GM21723 (cell line): ENCODE results near the gene CBX5.
A peak's percentile ranks its signal among the peaks of the same experiment; 100 is the strongest.
"Not testable (repeated sequence)": the region's sequence is repeated elsewhere in the genome, so short reads cannot be mapped to it uniquely, and the experiment has no call there.

Experiments
- ATAC-seq: cut with Tn5 transposase; IDR thresholded peaks from one replicate; pipeline ENCODE4 v1.9.1; 2021; ENCODE audit warnings: mild to moderate bottlenecking, moderate library complexity; ENCODE audit not compliant: unreplicated experiment

Gene CBX5

GRCh38 chr12:54272214-54272613, 7.7 kb downstream of the CBX5 start:
- ATAC-seq, result no peak

DNA sequence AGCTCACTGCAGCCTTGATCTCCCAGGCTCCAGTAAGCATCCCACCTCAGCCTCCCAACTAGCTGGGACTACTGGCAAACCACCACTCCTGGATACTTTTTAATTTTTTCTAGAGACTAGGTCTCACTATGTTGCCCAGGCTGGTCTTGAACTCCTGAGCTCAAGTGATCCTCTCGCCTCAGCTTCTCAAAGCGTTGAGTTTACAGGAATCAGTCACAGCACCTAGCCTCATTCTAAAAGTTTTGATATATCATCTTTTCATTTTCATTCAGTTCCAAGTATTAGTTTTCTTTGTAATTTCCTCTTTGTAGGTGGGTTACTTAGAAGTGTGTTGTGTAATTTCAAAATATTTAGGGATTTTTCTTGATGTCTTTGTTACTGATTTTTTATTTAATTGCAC, 9.6 kb downstream of the CBX5 start:
- ATAC-seq, result no peak

DNA sequence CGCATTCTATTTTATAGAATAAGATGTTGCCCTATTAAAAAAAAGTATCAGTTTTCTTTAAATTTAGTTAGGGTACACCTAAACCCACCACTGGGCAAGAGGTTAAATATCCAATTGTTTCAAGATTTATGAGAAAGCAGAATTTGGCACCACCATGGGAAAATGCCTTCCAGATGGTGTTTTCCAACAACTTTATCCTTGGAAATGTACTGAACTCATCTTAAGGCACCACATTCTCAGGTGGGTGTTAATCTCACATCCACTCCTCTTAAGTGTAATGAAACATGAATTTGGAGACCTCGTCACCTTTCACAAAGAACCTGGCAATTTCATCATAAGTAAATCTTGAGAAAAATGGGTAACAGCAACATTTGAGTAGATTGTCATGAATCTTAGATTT, 13.1 kb downstream of the CBX5 start:
- ATAC-seq, result no peak

DNA sequence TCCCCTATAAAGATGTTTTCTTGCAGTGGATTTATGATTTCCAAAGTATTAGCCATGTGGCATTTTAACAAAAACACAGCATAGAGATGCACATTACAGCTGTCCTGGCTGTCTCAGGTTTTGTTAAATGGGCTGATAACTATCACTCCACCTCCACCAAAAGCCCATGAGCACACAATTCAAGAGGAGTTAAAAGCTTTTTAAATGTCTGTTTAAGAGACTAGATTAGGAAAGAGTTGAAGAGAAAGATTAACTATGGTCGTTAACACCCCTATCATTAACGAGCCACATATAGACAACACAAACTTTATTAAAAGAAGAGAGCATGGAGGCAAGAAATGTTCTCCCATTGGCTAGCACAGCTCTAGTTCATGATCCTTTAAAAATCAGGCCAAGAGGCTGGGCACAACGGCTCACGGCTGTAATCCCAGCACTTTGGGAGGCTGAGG, 14.5 kb downstream of the CBX5 start:
- no peak for ATAC-seq

GRCh38 chr12:54262403-54262925, 17.5 kb downstream of the CBX5 start:
- ATAC-seq, result no peak

DNA sequence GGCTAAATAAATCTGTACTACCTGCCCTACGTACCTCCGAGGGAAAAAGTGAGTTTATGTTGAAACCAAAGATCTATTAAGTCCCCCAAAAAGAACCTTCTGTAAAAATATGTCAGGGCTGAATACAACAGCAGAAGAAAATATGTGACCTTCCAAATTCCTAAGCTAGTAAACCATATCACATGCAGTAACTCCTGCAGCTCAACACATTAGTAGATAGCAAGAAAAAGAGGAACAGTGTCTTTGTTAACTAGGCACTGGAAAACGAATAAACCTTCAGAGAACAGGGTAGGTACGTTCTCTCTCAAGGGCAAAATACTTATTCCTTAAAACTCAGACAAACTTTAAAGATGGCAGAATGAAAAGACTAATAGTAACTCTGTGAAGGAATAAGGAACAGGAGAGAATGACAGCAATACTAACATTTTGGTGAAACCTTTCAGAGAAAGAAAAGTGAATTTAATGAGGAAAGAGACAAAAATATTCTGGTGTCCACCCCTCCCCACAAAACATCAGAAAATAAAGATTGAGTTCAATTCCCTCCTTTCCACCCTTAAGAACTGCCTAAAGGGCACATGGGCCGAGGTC, 18.0 kb downstream of the CBX5 start:
- ATAC-seq, result no peak

DNA sequence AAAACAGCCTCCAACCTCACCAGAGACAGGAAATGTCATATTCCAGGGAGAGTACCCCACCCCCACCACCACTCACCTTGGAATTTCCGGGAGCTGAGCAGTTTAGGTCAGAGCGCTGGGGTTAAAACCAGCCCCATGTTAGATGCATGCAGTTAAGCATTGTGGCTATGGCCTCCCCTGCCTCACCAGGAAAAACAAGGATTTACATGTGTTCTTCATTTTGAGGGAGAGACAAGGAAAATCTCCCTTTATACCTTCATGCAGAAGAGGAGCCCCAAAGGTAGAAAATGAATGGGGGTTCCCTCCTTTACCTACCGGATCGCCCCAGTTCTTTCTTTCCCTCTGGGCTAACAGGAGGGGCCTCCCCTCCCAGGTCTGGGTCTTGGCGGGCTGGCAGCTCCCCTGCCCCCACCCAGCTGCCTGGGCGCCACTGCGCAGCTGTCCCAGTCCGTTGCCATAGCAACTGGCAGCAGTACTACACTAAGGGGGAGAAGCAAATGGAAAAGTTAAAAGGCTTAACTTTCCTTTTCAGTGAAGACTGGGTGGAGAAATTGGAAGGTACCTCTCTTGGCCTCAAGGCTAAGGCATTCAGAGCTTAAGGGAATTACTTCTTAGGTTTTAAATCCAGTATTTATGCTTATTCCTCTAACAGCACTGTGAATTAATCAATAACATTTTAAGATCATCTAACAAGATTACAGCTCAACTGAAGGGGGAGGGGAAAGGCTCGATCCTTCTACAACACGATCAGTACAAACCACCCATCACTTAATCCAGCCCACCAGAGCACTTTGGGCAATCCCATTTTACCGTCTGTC, 20.5 kb downstream of the CBX5 start:
- ATAC-seq, result peak; percentile 73

DNA sequence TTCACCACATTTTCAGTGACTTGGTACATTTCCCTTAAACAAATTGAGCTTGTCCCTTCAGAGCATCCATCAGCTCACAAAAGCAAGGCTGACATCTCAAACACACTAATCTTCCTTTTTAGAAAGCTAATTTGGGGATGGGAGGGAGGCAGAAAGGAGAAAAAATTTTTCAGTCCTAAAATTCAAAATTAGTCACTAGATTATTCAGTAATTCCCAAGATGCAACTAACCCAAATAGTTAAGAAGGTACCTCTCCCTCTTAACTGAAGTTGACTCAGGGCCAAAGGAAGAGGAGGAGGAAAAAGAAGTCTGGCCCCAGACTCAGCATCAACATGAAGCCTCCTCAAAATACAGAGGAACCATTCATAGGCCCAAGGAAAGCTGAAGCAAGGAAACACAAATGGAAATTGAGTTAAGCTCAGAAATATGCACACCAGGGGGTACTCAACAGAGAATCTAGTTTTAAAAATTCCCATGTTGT, 21.7 kb downstream of the CBX5 start:
- ATAC-seq, result no peak

GRCh38 chr12:54257332-54257731, 22.6 kb downstream of the CBX5 start:
- ATAC-seq, result no peak

- no peak for ATAC-seq
Observed at GRCh38 chr12:54253240-54253639, 26.7 kb downstream of the CBX5 start.

- no peak for ATAC-seq
Observed at GRCh38 chr12:54251667-54252284, 28.1 kb downstream of the CBX5 start.

GRCh38 chr12:54249489-54249888, 30.4 kb downstream of the CBX5 start:
- ATAC-seq, result no peak

DNA sequence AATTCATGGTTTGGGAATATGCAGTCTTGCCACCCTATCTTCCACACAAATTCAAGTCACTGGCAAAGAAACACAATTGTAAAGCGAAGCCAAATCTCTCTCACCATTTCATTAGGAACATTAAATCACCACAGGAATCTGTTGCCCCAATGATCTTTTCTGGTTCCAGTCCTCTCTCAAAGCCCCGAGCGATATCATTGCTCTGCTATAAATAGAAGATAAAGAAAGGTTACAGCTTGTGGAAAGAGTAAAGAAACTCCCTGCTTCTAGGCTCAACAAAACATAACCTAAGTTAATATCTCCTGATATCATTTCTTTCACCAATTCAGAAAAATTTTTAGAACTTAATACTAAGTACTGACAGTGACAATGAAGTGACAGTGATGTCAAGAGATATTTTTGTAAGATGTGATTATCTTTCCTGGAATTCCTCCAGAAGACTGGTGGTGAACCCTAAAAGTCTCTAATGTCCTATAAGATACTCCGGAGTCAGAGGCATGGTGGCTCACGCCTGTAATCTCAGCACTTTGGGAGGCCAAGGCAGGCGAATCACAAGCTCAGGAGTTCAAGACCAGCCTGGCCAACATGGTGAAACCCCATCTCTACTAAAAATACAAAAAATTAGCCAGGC, 33.8 kb downstream of the CBX5 start:
- ATAC-seq, result no peak

- no peak for ATAC-seq
Observed at GRCh38 chr12:54240971-54241588, 38.8 kb downstream of the CBX5 start.

GRCh38 chr12:54240129-54240528, 39.8 kb downstream of the CBX5 start:
- ATAC-seq, result no peak

GRCh38 chr12:54239620-54240019, 40.3 kb downstream of the CBX5 start:
- ATAC-seq, result no peak

GRCh38 chr12:54238531-54238930, 41.4 kb downstream of the CBX5 start:
- ATAC-seq, result no peak

- ATAC-seq, result no peak
Observed at GRCh38 chr12:54232790-54233189, 47.1 kb downstream of the CBX5 start.

GRCh38 chr12:54231269-54231668, 48.7 kb downstream of the CBX5 start:
- ATAC-seq, result not testable (repeated sequence)

DNA sequence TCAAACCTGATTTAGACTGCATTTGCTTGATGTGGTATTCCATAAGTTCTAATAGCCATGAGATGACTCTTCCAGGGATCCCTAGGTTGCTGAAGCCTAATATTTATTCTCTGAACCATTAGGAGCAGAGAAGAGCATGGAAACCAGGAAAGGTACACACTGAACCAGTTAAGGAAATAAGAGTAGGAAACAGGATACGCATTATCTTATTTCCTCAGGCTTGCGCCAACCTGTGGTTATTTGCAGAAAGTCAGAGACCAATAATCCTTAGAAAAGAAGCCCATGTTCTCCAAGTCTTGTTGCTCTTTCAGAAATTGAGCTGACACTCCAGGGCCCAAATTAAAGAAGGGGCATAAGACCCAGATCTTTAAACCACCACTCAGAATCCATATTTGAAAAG, 49.4 kb downstream of the CBX5 start:
- ATAC-seq, result no peak
